Measurements from ENCODE around the gene HEYL. TPM values are rescaled to one million over a fixed set of nuclear protein-coding genes. Genes with fewer than 3 reads are reported as not detected.
"Not testable (repeated sequence)": the region's sequence is repeated elsewhere in the genome, so short reads cannot be mapped to it uniquely, and the experiment has no call there.

Gene HEYL
- total RNA-seq, 2 donors from 2014 or later, result 45.6 to 91.2 TPM

DNA sequence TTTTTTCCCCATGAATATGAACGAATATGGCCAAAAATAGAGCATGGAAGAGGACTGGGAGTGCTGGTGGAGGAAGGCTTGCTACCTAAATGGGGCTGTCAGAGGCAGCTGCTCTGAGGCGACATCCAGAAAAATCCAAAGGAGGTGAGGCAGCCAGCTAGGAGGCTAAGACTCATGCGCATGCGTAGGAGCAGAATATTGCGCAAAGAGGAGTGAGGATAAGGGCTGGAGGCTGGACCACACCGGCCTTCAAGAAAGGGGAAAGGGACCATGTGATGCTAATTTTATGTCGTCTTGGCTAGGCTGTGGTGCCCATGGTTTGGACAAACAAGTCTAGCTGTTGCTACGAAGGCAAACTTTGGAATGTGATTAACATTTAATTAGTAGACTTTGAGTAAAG lies 30.5 kb downstream of the HEYL start:
- peaks cover 0 to 21% of the 10 kb centered on the region in 2 donors for H3K4me1 ChIP-seq (ENCODE audit: control insufficient read depth in 1 of 2, low read depth in 2 of 2)
- H3K36me3 ChIP-seq, result peaks cover 3% of the 10 kb centered on the region
- no peaks in the 10 kb centered on the region for H3K27me3 ChIP-seq (replicated peaks; ENCODE audit: insufficient read depth)
- DNase-seq (ENCODE audit: low spot score) (no peak), ATAC-seq (ENCODE audit: insufficient number of reproducible peaks, low FRiP score, low read depth) (no peak)
- no peak overlapping the region for H3K4me3 ChIP-seq
- H3K9me3 ChIP-seq, result no peaks in the 10 kb centered on the region
- no peak overlapping the region for H3K27ac ChIP-seq
- TF ChIP-seq, protein P1, sequence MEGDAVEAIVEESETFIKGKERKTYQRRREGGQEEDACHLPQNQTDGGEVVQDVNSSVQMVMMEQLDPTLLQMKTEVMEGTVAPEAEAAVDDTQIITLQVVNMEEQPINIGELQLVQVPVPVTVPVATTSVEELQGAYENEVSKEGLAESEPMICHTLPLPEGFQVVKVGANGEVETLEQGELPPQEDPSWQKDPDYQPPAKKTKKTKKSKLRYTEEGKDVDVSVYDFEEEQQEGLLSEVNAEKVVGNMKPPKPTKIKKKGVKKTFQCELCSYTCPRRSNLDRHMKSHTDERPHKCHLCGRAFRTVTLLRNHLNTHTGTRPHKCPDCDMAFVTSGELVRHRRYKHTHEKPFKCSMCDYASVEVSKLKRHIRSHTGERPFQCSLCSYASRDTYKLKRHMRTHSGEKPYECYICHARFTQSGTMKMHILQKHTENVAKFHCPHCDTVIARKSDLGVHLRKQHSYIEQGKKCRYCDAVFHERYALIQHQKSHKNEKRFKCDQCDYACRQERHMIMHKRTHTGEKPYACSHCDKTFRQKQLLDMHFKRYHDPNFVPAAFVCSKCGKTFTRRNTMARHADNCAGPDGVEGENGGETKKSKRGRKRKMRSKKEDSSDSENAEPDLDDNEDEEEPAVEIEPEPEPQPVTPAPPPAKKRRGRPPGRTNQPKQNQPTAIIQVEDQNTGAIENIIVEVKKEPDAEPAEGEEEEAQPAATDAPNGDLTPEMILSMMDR (IDR thresholded peaks at IDR 0.05), result no peak

DNA sequence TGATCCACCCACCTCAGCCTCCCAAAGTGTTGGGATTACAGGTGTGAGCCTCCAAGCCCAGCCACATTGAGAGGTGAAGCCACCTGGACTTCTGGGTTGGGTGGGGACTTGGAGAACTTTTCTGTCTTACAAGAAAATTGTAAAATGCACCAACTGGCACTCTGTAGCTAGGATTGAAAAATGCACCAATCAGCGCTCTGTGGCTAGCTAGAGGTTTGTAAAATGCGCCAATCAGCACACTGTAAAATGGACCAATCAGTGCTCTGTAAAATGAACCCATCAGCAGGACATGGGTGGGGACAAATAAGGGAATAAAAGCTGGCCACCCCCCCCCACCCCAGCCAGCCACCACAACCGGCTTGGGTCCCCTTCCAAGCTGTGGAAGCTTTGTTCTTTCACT lies 35.8 kb downstream of the HEYL start:
- H3K27me3 ChIP-seq (replicated peaks; ENCODE audit: insufficient read depth); H3K36me3 ChIP-seq; H3K4me3 ChIP-seq; H3K4me1 ChIP-seq (ENCODE audit: control insufficient read depth in 1 of 2, low read depth in 2 of 2); H3K27ac ChIP-seq; DNase-seq (ENCODE audit: low spot score); H3K9me3 ChIP-seq; ATAC-seq (ENCODE audit: insufficient number of reproducible peaks, low FRiP score, low read depth): not testable (repeated sequence)

DNA sequence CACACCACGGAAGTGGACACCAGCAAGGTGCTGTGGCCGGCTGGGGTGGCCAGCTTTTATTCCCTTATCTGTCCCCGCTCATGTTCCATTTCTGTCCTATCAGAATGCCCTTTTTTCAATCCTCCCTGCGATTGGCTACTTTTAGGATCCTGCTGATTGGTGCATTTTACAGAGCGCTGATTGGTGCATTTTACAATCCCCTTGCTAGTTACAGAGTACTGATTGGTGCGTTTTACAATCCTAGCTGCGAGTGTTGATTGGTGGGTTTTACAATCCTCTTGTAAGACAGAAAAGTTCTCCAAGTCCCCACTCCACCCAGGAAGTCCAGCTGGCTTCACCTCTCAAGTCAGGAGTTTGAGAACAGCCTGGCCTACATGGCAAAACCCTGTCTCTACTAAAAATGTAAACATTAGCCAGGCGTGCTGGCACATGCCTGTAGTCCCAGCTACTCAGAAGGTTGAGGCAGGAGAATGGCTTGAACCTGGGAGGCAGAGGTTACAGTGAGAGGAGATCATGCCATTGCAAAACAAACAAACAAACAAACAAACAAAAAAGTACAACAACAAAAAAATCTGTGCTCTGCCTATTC lies 37.7 kb downstream of the HEYL start:
- DNase-seq (ENCODE audit: low spot score); H3K4me1 ChIP-seq (ENCODE audit: control insufficient read depth in 1 of 2, low read depth in 2 of 2); ATAC-seq (ENCODE audit: insufficient number of reproducible peaks, low FRiP score, low read depth); H3K27me3 ChIP-seq (replicated peaks; ENCODE audit: insufficient read depth); H3K4me3 ChIP-seq; H3K36me3 ChIP-seq; H3K27ac ChIP-seq; H3K9me3 ChIP-seq: not testable (repeated sequence)

DNA sequence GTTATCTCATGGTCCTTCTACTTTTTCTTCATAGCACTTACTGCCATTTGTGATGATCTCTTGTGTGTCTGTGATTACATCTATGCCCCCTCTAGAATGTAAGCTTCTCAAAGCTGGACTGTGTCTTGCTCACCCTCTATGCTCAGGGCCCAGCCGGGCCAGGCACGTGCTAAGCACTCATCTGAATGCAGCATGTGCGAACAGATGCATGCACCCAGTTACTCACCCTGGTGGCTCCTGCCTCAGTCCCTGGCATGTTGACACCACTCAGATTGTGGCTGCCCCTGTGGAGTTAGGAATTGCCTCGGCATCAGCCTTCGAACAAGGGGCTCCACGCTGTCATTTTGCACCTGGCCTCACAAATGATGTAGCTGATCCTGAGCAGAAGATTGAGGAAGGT lies 43.3 kb downstream of the HEYL start:
- H3K27me3 ChIP-seq (replicated peaks; ENCODE audit: insufficient read depth), result no peaks in the 10 kb centered on the region
- H3K36me3 ChIP-seq, result no peaks in the 10 kb centered on the region
- no peak overlapping the region for H3K27ac ChIP-seq
- no peak for DNase-seq (ENCODE audit: low spot score)
- TF ChIP-seq, protein P1 (IDR thresholded peaks at IDR 0.05), result no peak
- no peaks in the 10 kb centered on the region for H3K9me3 ChIP-seq
- no peak for ATAC-seq (ENCODE audit: insufficient number of reproducible peaks, low FRiP score, low read depth)
- no peaks in the 10 kb centered on the region for H3K4me1 ChIP-seq (ENCODE audit: control insufficient read depth in 1 of 2, low read depth in 2 of 2)
- no peak overlapping the region for H3K4me3 ChIP-seq

DNA sequence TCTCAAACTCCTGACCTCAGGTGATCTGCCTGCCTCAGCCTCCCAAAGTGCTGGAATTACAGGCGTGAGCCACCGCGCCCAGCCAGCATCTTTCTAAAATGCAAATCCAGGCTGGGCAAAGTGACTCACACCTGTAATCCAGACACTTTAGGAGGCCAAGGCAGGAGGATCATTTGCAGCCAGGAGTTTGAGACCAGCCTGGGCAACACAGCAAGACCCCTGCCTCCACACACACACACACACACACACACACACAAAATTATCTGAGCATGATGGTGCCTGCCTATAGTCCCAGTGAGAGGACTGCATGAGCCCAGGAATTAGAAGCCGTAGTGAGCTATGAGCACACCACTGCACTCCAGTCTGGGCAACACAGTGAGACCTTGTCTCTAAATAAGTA lies 46.1 kb downstream of the HEYL start:
- ATAC-seq (ENCODE audit: insufficient number of reproducible peaks, low FRiP score, low read depth), result no peak
- TF ChIP-seq, protein P1 (IDR thresholded peaks at IDR 0.05), result no peak
- Histone ChIP-seq H3K9me3 (no peaks in the 10 kb centered on the region), H3K4me1 (ENCODE audit: control insufficient read depth in 1 of 2, low read depth in 2 of 2) (no peaks in the 10 kb centered on the region), H3K27me3 (replicated peaks; ENCODE audit: insufficient read depth) (no peaks in the 10 kb centered on the region), H3K4me3 (no peak overlapping the region), H3K27ac (no peak overlapping the region), H3K36me3 (no peaks in the 10 kb centered on the region)
- DNase-seq (ENCODE audit: low spot score), result no peak

DNA sequence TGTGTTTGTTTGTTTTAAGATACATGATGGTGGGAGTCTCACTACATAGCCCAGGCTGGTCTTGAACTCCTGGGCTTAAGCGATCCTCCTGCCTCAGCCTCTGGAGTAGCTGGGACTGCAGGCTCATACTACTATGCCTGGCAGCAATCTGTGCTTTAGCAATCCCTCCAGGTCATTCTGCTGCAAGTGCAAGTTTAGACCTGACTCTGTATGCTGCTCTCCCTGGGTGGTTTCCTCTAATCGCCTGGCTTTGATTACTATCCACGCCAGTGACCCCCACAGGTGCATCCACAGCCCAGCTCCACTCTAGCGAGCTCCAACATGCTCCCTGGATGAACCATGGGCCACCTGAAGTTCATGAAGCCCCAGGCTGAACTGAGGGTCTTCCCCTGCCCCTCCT lies 47.4 kb downstream of the HEYL start:
- H3K9me3 ChIP-seq, result no peaks in the 10 kb centered on the region
- DNase-seq (ENCODE audit: low spot score) (no peak), ATAC-seq (ENCODE audit: insufficient number of reproducible peaks, low FRiP score, low read depth) (no peak)
- H3K4me1 ChIP-seq (ENCODE audit: control insufficient read depth in 1 of 2, low read depth in 2 of 2), result no peaks in the 10 kb centered on the region
- no peaks in the 10 kb centered on the region for H3K27me3 ChIP-seq (replicated peaks; ENCODE audit: insufficient read depth)
- no peaks in the 10 kb centered on the region for H3K36me3 ChIP-seq
- H3K27ac ChIP-seq, result no peak overlapping the region
- TF ChIP-seq, protein P1 (IDR thresholded peaks at IDR 0.05), result no peak
- H3K4me3 ChIP-seq, result no peak overlapping the region

All from thoracic aorta (tissue), 2 donors.